ENCODE measurements around the gene PLCB2. TPM values are rescaled to one million over a fixed set of nuclear protein-coding genes. Genes with fewer than 3 reads are reported as not detected.

The PLCB2 gene
- total RNA-seq, 4 donors from 2014 or later = 0.34 to 3.0 (median 2.0) TPM

DNA sequence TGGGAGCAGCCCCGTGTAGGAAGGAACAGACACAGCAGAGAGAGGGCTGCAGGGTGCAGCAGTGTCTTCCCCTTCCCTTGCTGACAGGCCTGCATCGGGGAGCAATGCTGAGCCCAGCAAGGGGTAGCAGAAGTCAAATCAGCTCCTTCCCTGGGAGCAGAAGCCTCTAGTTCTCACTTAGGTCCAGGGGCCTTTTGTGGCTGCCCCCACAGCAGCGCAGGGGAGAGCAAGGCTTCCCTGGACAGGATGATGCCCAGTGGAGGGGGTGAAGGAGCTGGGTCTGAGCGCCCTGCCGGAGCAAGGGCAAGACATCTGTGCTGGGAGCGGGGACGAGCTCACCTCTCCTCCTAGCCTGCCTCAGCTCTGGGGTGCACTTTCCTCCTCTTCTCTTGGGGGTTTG lies 827 bp downstream of the PLCB2 start:
- no peak for DNase-seq (ENCODE audit: low spot score in 2 of 2)
- 83% methylated on average over 1 of the region's 7 CpGs for WGBS
- Histone ChIP-seq H3K36me3 (no peaks in the 10 kb centered on the region), H3K9me3 (no peaks in the 10 kb centered on the region), H3K4me1 (no peaks in the 10 kb centered on the region), H3K27ac (no peak overlapping the region), H3K27me3 (peaks cover 16% of the 10 kb centered on the region), H3K4me3 (peak overlapping the region; percentile 32)
- TF ChIP-seq POLR2A (IDR thresholded peaks at IDR 0.05) (no peak), EP300 (IDR thresholded peaks at IDR 0.05) (no peak), POLR2AphosphoS5 (IDR thresholded peaks at IDR 0.05) (no peak)
- TF ChIP-seq, protein P1, sequence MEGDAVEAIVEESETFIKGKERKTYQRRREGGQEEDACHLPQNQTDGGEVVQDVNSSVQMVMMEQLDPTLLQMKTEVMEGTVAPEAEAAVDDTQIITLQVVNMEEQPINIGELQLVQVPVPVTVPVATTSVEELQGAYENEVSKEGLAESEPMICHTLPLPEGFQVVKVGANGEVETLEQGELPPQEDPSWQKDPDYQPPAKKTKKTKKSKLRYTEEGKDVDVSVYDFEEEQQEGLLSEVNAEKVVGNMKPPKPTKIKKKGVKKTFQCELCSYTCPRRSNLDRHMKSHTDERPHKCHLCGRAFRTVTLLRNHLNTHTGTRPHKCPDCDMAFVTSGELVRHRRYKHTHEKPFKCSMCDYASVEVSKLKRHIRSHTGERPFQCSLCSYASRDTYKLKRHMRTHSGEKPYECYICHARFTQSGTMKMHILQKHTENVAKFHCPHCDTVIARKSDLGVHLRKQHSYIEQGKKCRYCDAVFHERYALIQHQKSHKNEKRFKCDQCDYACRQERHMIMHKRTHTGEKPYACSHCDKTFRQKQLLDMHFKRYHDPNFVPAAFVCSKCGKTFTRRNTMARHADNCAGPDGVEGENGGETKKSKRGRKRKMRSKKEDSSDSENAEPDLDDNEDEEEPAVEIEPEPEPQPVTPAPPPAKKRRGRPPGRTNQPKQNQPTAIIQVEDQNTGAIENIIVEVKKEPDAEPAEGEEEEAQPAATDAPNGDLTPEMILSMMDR (IDR thresholded peaks at IDR 0.05) = no peak

DNA sequence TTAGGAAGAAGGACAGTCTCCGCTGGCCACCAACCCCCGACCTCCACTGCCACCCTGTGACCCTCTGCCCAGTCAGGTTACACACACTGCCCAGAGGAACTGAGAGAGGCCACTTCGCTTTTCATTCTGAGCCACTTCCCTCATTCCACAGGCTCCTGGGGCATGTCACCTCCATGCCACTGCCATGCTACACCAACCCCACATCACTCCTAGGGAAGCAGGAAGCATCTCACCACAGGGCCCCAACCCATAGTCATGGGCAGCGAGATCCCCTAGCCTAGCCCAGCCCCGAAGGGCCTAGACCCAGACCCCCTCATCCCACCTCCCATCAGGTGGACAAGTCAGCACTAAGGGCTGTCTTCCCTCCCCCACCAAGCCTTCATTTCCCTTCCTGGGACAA lies 1.4 kb downstream of the PLCB2 start:
- Histone ChIP-seq H3K36me3 (no peaks in the 10 kb centered on the region), H3K4me3 (peak overlapping the region; percentile 32), H3K27me3 (peaks cover 13% of the 10 kb centered on the region), H3K27ac (no peak overlapping the region), H3K4me1 (no peaks in the 10 kb centered on the region), H3K9me3 (no peaks in the 10 kb centered on the region)
- no peak for TF ChIP-seq POLR2A (IDR thresholded peaks at IDR 0.05)
- TF ChIP-seq EP300 (IDR thresholded peaks at IDR 0.05) = no peak
- no peak for TF ChIP-seq POLR2AphosphoS5 (IDR thresholded peaks at IDR 0.05)
- TF ChIP-seq, protein P1 (IDR thresholded peaks at IDR 0.05) = no peak
- no peak for DNase-seq (ENCODE audit: low spot score in 2 of 2)
- 96% methylated on average over 3 of the region's 5 CpGs for WGBS

DNA sequence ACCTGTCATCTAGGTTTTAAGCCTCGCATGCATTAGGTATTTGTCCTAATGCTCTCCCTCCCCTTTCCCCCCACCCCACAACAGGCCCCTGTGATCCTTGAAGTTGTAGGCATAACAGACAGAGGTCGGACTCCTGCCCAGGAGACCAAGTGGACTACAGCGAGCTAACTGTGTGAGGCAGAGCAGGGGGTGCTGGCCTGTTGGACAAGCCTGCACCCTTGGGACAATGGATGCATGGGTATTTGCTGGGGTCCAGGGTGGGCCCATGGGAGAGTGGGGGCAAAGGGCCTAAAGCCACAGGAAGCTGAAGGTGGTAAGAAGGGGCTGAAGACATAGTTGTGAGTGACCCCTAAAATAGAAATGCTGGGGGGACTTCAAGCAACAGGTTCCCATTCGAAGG lies 2.5 kb downstream of the PLCB2 start:
- no peaks in the 10 kb centered on the region for H3K9me3 ChIP-seq
- WGBS = 100% methylated on average over 3 of the region's 4 CpGs
- no peak overlapping the region for H3K4me3 ChIP-seq
- no peak for DNase-seq (ENCODE audit: low spot score in 2 of 2)
- H3K27ac ChIP-seq = no peak overlapping the region
- no peaks in the 10 kb centered on the region for H3K36me3 ChIP-seq
- no peak for TF ChIP-seq POLR2A (IDR thresholded peaks at IDR 0.05)
- no peak for TF ChIP-seq EP300 (IDR thresholded peaks at IDR 0.05)
- TF ChIP-seq POLR2AphosphoS5 (IDR thresholded peaks at IDR 0.05) = no peak
- TF ChIP-seq, protein P1 (IDR thresholded peaks at IDR 0.05) = no peak
- H3K27me3 ChIP-seq = peaks cover 8% of the 10 kb centered on the region
- H3K4me1 ChIP-seq = no peaks in the 10 kb centered on the region

DNA sequence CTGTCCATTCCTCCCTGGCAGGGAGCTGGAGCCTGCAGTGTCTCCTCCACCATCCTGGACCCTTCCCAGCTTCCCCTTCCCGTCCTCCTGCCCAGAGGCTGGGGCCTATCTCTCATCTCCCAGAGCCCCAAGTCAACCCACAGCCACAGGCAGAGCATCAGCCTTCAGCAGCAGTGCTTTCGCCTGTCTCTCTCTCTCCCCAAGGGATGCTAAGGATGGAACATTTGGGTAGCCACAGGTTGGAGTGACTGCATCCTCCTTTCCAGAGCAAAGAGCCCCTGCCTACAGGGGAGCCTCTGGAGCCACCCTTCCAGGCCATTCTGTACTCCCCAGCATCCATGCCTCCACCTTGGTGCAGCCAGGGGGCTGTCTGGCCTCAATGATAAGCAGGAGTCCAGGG lies 4.2 kb downstream of the PLCB2 start:
- Histone ChIP-seq H3K27ac (no peak overlapping the region), H3K36me3 (no peaks in the 10 kb centered on the region), H3K4me1 (no peaks in the 10 kb centered on the region), H3K9me3 (no peaks in the 10 kb centered on the region), H3K4me3 (no peak overlapping the region), H3K27me3 (peaks cover 4% of the 10 kb centered on the region)
- 90% methylated on average over 2 of the region's 2 CpGs for WGBS
- DNase-seq (ENCODE audit: low spot score in 2 of 2) = no peak
- no peak for TF ChIP-seq POLR2A (IDR thresholded peaks at IDR 0.05)
- TF ChIP-seq EP300 (IDR thresholded peaks at IDR 0.05) = no peak
- TF ChIP-seq, protein P1 (IDR thresholded peaks at IDR 0.05) = no peak
- no peak for TF ChIP-seq POLR2AphosphoS5 (IDR thresholded peaks at IDR 0.05)

DNA sequence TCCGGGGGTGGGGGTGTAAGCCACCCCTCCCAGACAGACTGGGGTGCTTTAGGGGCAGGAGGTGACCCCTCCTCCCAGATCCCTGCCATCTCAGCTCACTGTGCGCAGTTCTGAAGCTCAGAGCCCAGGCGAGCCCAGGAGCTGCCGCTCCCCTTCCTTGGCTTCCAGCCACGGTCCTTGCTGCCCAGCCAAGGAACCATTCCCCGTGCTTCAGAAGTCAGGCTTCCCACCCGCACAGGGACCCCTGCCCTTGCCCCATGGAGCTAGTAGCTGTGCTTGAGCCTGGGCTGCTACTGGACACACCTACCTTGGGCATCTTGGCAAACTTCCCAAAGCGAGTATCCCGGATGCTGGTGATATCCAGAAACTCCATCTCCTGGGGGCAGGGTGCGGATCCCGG lies 4.8 kb downstream of the PLCB2 start:
- TF ChIP-seq EP300 (IDR thresholded peaks at IDR 0.05) (no peak), POLR2A (IDR thresholded peaks at IDR 0.05) (no peak), POLR2AphosphoS5 (IDR thresholded peaks at IDR 0.05) (no peak)
- TF ChIP-seq, protein P1 (IDR thresholded peaks at IDR 0.05) = no peak
- 58% methylated on average over 9 of the region's 11 CpGs for WGBS
- no peaks in the 10 kb centered on the region for H3K9me3 ChIP-seq
- no peak overlapping the region for H3K4me3 ChIP-seq
- no peak for DNase-seq (ENCODE audit: low spot score in 2 of 2)
- no peaks in the 10 kb centered on the region for H3K4me1 ChIP-seq
- H3K27me3 ChIP-seq = peaks cover 4% of the 10 kb centered on the region
- no peaks in the 10 kb centered on the region for H3K36me3 ChIP-seq
- H3K27ac ChIP-seq = no peak overlapping the region

All from suprapubic skin (tissue), 4 donors.